Spleen (tissue), 7 donors: ENCODE measurements around the gene KCNC1.

ENCODE experiments used
- CTCF ChIP-seq, 11 experiments: fragments of 200-600 bp in 7 of 11; fragments of 450-650 bp in 4 of 11; sonication (generic) in 4 of 11; IDR thresholded peaks in 8 of 11; conservative IDR thresholded peaks in 3 of 11; 1 replicate in 7 of 11; 2 replicates in 4 of 11; pipeline versions ENCODE4 v1.4.0 to v1.8.0; 2016 to 2021; ENCODE audit warnings: antibody characterized with exemption in 11 of 11, inconsistent platforms in 4 of 11, mild to moderate bottlenecking in 1 of 11
- POLR2AphosphoS5 ChIP-seq, 3 donors: sonication (generic); formaldehyde crosslinking; IDR thresholded peaks; one replicate each; pipeline ENCODE4 v1.5.1; 2017; ENCODE audit warnings: antibody characterized with exemption in 3 of 3
- donor health status: DM: no; HTN: no; CAD: no; lungs with moderate emphysema.
- donor health status: DM: no; HTN: no; CAD: no.
- donor health status: DM: no; HTN: no; CAD: no.

DNA sequence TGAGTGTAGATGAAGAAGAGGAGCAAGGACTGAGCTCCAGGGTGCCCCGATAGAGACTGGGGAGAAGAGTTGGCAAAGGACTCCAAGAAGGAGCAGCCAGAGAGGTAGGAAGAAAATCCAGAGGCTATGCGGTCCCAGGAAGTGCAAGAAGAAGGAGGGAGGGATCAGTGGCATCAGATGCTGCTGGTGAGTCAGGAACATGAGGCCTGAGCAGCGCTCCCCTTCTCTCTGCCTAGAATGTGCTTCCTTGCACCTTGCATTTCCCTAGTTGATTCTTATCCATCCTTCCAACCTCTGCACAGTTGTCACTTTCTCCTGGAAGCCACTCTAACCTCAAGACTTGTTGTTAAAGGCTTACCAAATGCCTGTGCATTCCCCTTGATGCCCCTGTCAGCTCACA, 21.3 kb downstream of the KCNC1 start:
- TF ChIP-seq CTCF (IDR thresholded peaks at IDR 0.05 in 8 of 11, conservative IDR thresholded peaks at IDR 0.05 in 3 of 11) (no peak), POLR2AphosphoS5 (IDR thresholded peaks at IDR 0.05) (no peak)
